Measurements from ENCODE around the gene SLAMF9. TPM values are rescaled to one million over a fixed set of nuclear protein-coding genes. Genes with fewer than 3 reads are reported as not detected.

The SLAMF9 gene
- total and polyA plus RNA-seq, 2 of the 8 experiments (the other 6 are each of a cell fraction or from before 2014, with no cell fraction given) = not detected

DNA sequence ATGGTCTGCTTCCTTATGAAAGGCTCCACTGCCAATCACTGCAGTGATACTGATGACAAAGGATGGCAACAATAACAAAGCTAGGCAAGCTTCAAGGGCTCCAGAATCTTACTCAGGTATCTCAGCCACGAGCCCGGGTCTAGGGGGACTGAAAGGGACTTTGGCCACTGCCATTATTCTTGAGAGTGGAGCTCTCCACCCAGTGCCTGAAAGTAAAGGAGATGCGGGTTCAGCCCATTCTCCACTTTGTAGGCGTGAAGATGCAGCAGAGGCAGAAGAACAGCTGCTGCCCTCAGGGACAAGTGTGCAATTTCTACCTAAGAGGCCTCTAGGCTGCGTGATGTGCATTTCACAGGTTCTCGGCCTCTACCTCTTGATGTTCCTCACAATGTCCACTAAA, 31.4 kb upstream of the SLAMF9 start:
- Histone ChIP-seq H4K20me1 (replicated peaks in 1 of 2; ENCODE audit: control insufficient read depth in 1 of 2, insufficient read depth in 2 of 2, low read length in 2 of 2) (no peaks in the 10 kb centered on the region), H4K5ac (ENCODE audit: insufficient read length, low read depth, low read length) (no peak overlapping the region), H3K27me3 (replicated peaks in 1 of 4; ENCODE audit: control insufficient read depth in 3 of 4, extremely low read depth in 1 of 4, insufficient read depth in 3 of 4, low read length in 3 of 4) (no peaks in the 10 kb centered on the region), H2BK12ac (ENCODE audit: low read depth, low read length) (no peak overlapping the region), H3K23me2 (ENCODE audit: low read depth, low read length) (no peaks in the 10 kb centered on the region; the same call in 1 of the 2 replicates), H3K79me2 (ENCODE audit: control insufficient read depth in 1 of 2, insufficient read depth in 2 of 2, low read length in 2 of 2) (no peaks in the 10 kb centered on the region), H3K4me1 (replicated peaks in 1 of 4; ENCODE audit: control insufficient read depth in 3 of 4, insufficient read depth in 4 of 4, low read length in 3 of 4) (0 out of 7 replicates have a peak, but pooled peaks cover 0 to 2% (median 0%) of the 10 kb centered on the region in 4 experiments), H2BK5ac (ENCODE audit: low read depth, low read length) (no peak overlapping the region), H3K4me2 (ENCODE audit: insufficient read depth in 1 of 2, low read depth in 2 of 2, low read length in 2 of 2) (no peak overlapping the region), H2BK20ac (ENCODE audit: low read length) (no peak overlapping the region), H2AFZ (ENCODE audit: low read length) (no peak overlapping the region), H3K9ac (replicated peaks in 1 of 4; ENCODE audit: extremely low read depth in 1 of 4, low read depth in 3 of 4, low read length in 3 of 4) (no peak overlapping the region), H4K8ac (ENCODE audit: extremely low read depth, insufficient read depth, low read length) (no peak overlapping the region), H4K91ac (replicated peaks; ENCODE audit: insufficient read length, low read length) (no peak overlapping the region), H3K4ac (replicated peaks; ENCODE audit: insufficient read length, low read depth, low read length) (no peak overlapping the region), H3K79me1 (ENCODE audit: low read depth, low read length) (no peaks in the 10 kb centered on the region), H2AK5ac (ENCODE audit: low read depth, low read length) (no peak overlapping the region), H3K9me3 (ENCODE audit: insufficient read depth in 2 of 2, low read depth in 1 of 2, low read length in 1 of 2) (peaks cover 0 to 5% of the 10 kb centered on the region in 2 experiments; a peak in 1 of 4 replicates), H3K36me3 (ENCODE audit: control insufficient read depth in 2 of 4, insufficient read depth in 4 of 4, low read length in 3 of 4) (no peaks in the 10 kb centered on the region), H3K23ac (ENCODE audit: insufficient read length) (no peak overlapping the region), H3K27ac (ENCODE audit: low read depth, low read length) (no peak overlapping the region), H3K18ac (ENCODE audit: extremely low read depth, low read length) (no peak overlapping the region; the same call in 1 of the 2 replicates), H3K14ac (ENCODE audit: insufficient read length) (no peak overlapping the region), H2BK120ac (replicated peaks; ENCODE audit: low read depth, low read length) (no peak overlapping the region), H3K4me3 (ENCODE audit: extremely low read depth in 1 of 4, insufficient read depth in 2 of 4, low read depth in 3 of 4, low read length in 4 of 4) (no peak overlapping the region), H3K56ac (replicated peaks; ENCODE audit: insufficient read length, low read depth, low read length) (no peak overlapping the region), H2BK15ac (ENCODE audit: low read length) (no peak overlapping the region)
- CTCF ChIA-PET (ENCODE audit: partially characterized antibody) = interaction anchor here (1.7 to 3.4 kb wide), 2 partner anchors 18 to 22 kb away, joined by 6 to 20 read pairs; no protein-coding TSS in a partner anchor
- POLR2A ChIA-PET (ENCODE audit: partially characterized antibody) = no interaction called here
- WGBS, 2 experiments (ENCODE audit: extremely low coverage in 1 of 2, insufficient coverage in 1 of 2, insufficient read length in 1 of 2, insufficient replicate concordance in 2 of 2, low coverage in 1 of 2, low lambda C conversion rate in 2 of 2, missing lambda C conversion rate in 1 of 2) = 96% methylated on average over 6 of the region's 6 CpGs; no CpG with 5 or more reads in 1 of the 2 experiments
- FAIRE-seq (no peak), DNase-seq (ENCODE audit: low read depth in 1 of 2, low spot score in 2 of 2) (peak in 1 of 2 experiments; percentile 35)
- TF ChIP-seq HDAC2 (IDR thresholded peaks at IDR 0.05; ENCODE audit: borderline replicate concordance in 1 of 2, low read depth in 2 of 2, low read length in 2 of 2) (no peak), SAP30 (IDR thresholded peaks at IDR 0.05; ENCODE audit: insufficient read depth, insufficient replicate concordance, low read length) (no peak), CBX8 (IDR thresholded peaks at IDR 0.05; ENCODE audit: borderline replicate concordance, low read depth, low read length) (no peak), CHD1 (IDR thresholded peaks at IDR 0.05; ENCODE audit: low read depth, low read length) (no peak), TEAD4 (IDR thresholded peaks at IDR 0.05; ENCODE audit: low read depth, low read length) (no peak), YY1 (IDR thresholded peaks at IDR 0.05; ENCODE audit: low read depth, low read length) (no peak), GABPA (IDR thresholded peaks at IDR 0.05; ENCODE audit: borderline replicate concordance, insufficient read depth, low read length) (no peak)

Measured in H1 (cell line).